Esophagus muscularis mucosa (tissue), 3 donors: ENCODE data around the gene GRIK3.

ENCODE experiments used
- CTCF ChIP-seq, 3 experiments: fragments of 200-600 bp in 2 of 3; fragments of 450-650 bp in 1 of 3; sonication (generic) in 2 of 3; IDR thresholded peaks; one replicate each; pipeline ENCODE4 v1.5.1; 2017 to 2019; ENCODE audit warnings: antibody characterized with exemption in 3 of 3, mild to moderate bottlenecking in 2 of 3, moderate library complexity in 1 of 3
- POLR2AphosphoS5 ChIP-seq, 2 donors: sonication (generic); formaldehyde crosslinking; IDR thresholded peaks; one replicate each; pipeline ENCODE4 v1.6.1; 2017; ENCODE audit warnings: antibody characterized with exemption in 2 of 2

- TF ChIP-seq CTCF (IDR thresholded peaks at IDR 0.05) (no peak), POLR2AphosphoS5 (IDR thresholded peaks at IDR 0.05) (no peak)
These were observed 40.0 kb downstream of the GRIK3 start for GRCh38 chr1:36994294-36994693.
